Right renal pelvis (tissue), 4 donors: ENCODE measurements around the gene HACD4. TPM values are rescaled to one million over a fixed set of nuclear protein-coding genes. Genes with fewer than 3 reads are reported as not detected.

Experiments
- DNase-seq, 4 donors: peaks; one replicate each; pipeline ENCODE4 v3.0.0-alpha.2; 2013; ENCODE audit warnings: low read depth in 4 of 4, low spot score in 3 of 4, missing footprints in 1 of 4
- polyA plus RNA-seq, 4 donors: library from polyadenylated mRNA; unstranded; fragments of 120-200 nt; gene quantifications; one replicate each; pipeline ENCODE4 v1.2.1, GENCODE V29; 2013; ENCODE audit not compliant: insufficient read length in 4 of 4

The HACD4 gene
- polyA plus RNA-seq, result 1 to 10 TPM; 2.8 to 3.7 (median 3.4) TPM

GRCh38 chr9:21031091-21031807 is at the start of gene HACD4:
HACD4 (minus strand) TSS chr9:21031640; CDS start chr9:21031590, 50 bp downstream.
- DNase-seq, result peak; percentile 22 to 36 (median 30)

GRCh38 chr9:21080793-21081192 is 49.4 kb upstream of the HACD4 start:
- no peak for DNase-seq

- no peak for DNase-seq
Measured at GRCh38 chr9:21078702-21079101, 47.3 kb upstream of the HACD4 start.

GRCh38 chr9:21077781-21078180 is 46.3 kb upstream of the HACD4 start, which contains the start of gene IFNB1:
IFNB1 (minus strand) TSS chr9:21077942; CDS start chr9:21077869, 73 bp downstream.
- no peak for DNase-seq

GRCh38 chr9:21075484-21075883 is 44.0 kb upstream of the HACD4 start:
- DNase-seq, result no peak

- DNase-seq, result no peak
Measured at GRCh38 chr9:21070906-21071305, 39.5 kb upstream of the HACD4 start.

GRCh38 chr9:21070171-21070571 is 38.7 kb upstream of the HACD4 start:
- peak; percentile 4 to 30 (median 18) for DNase-seq

- DNase-seq, result no peak
Measured at GRCh38 chr9:21060919-21061561, 29.6 kb upstream of the HACD4 start.

- DNase-seq, result no peak
Measured at GRCh38 chr9:21056931-21057330, 25.5 kb upstream of the HACD4 start.

GRCh38 chr9:21053851-21054250 is 22.4 kb upstream of the HACD4 start:
- DNase-seq, result no peak

GRCh38 chr9:21047281-21047691 is 15.8 kb upstream of the HACD4 start:
- no peak for DNase-seq

GRCh38 chr9:21043841-21044240 is 12.4 kb upstream of the HACD4 start:
- DNase-seq, result no peak

- no peak for DNase-seq
Measured at GRCh38 chr9:21042466-21042865, 11.0 kb upstream of the HACD4 start.

- no peak for DNase-seq
Measured at GRCh38 chr9:21039302-21039701, 7.9 kb upstream of the HACD4 start.

- no peak for DNase-seq
Measured at GRCh38 chr9:21037278-21037677, 5.8 kb upstream of the HACD4 start.

- DNase-seq, result no peak
Measured at GRCh38 chr9:21031808-21032183, 356 bp upstream of the HACD4 start.

GRCh38 chr9:21030389-21031035 is 928 bp downstream of the HACD4 start:
- DNase-seq, result peak in 2 of 4 donors; percentile 4 to 8

- no peak for DNase-seq
Measured at GRCh38 chr9:21029661-21030060, 1.8 kb downstream of the HACD4 start.

- DNase-seq, result no peak
Measured at GRCh38 chr9:21028466-21028865, 3.0 kb downstream of the HACD4 start.

- DNase-seq, result no peak
Measured at GRCh38 chr9:21027295-21027694, 4.1 kb downstream of the HACD4 start.

GRCh38 chr9:21023861-21024260 is 7.6 kb downstream of the HACD4 start:
- no peak for DNase-seq

GRCh38 chr9:21018177-21018576 is 13.3 kb downstream of the HACD4 start:
- DNase-seq, result no peak
